Progenitor cell of endocrine pancreas (in vitro differentiated cells): ENCODE data around the gene SOS2. TPM values are rescaled to one million over a fixed set of nuclear protein-coding genes. Genes with fewer than 3 reads are reported as not detected.

Experiments
- DNase-seq: peaks from one replicate; pipeline ENCODE4 v3.0.0; 2021; ENCODE audit warnings: low spot score; ENCODE audit not compliant: unreplicated experiment
- H3K27ac Mint-ChIP-seq: 2 replicates; pipeline ENCODE4 v1.8.0; 2021; ENCODE audit warnings: mild to moderate bottlenecking, moderate library complexity, mixed read lengths
- H3K27me3 Mint-ChIP-seq: 2 replicates; pipeline ENCODE4 v1.8.0; 2021; ENCODE audit warnings: mixed read lengths
- H3K36me3 Mint-ChIP-seq: 2 replicates; pipeline ENCODE4 v1.8.0; 2022; ENCODE audit warnings: mixed read lengths; ENCODE audit not compliant: insufficient read depth
- H3K4me1 Mint-ChIP-seq: 2 replicates; pipeline ENCODE4 v1.8.0; 2021; ENCODE audit warnings: low read depth, mixed read lengths
- H3K4me3 Mint-ChIP-seq: 2 replicates; pipeline ENCODE4 v1.8.0; 2021; ENCODE audit warnings: low read depth, mild to moderate bottlenecking, moderate library complexity, mixed read lengths
- H3K9me3 Mint-ChIP-seq: 2 replicates; pipeline ENCODE4 v1.8.0; 2021; ENCODE audit warnings: low read depth, mixed read lengths
- CTCF ChIP-seq: fragments of 200-600 bp; sonication (generic); IDR thresholded peaks from one replicate; pipeline ENCODE4 v1.5.0; 2021; ENCODE audit warnings: antibody characterized with exemption, mild to moderate bottlenecking; ENCODE audit not compliant: unreplicated experiment
- total RNA-seq: library from RNA; stranded (reverse); gene quantifications from 2 replicates; pipeline ENCODE4 v1.2.1, GENCODE V29; 2021

The SOS2 gene
- total RNA-seq, 1 donor from 2014 or later: 35.7 TPM

- DNase-seq: no peak
- H3K36me3 Mint-ChIP-seq: no peaks in the 10 kb centered on the region
- H3K27ac Mint-ChIP-seq: no peak overlapping the region
- no peaks in the 10 kb centered on the region for H3K9me3 Mint-ChIP-seq
- H3K27me3 Mint-ChIP-seq: no peaks in the 10 kb centered on the region
- no peak for TF ChIP-seq CTCF
- no peak overlapping the region for H3K4me3 Mint-ChIP-seq
- H3K4me1 Mint-ChIP-seq: no peaks in the 10 kb centered on the region
These were observed 143.3 kb downstream of the SOS2 start for GRCh38 chr14:50088117-50088515.

GRCh38 chr14:50087341-50088116 lies 143.8 kb downstream of the SOS2 start:
- DNase-seq: no peak
- Mint-ChIP-seq H3K4me3 (no peak overlapping the region), H3K27me3 (no peaks in the 10 kb centered on the region), H3K36me3 (no peaks in the 10 kb centered on the region), H3K27ac (no peak overlapping the region), H3K9me3 (no peaks in the 10 kb centered on the region), H3K4me1 (no peaks in the 10 kb centered on the region)
- no peak for TF ChIP-seq CTCF

DNA sequence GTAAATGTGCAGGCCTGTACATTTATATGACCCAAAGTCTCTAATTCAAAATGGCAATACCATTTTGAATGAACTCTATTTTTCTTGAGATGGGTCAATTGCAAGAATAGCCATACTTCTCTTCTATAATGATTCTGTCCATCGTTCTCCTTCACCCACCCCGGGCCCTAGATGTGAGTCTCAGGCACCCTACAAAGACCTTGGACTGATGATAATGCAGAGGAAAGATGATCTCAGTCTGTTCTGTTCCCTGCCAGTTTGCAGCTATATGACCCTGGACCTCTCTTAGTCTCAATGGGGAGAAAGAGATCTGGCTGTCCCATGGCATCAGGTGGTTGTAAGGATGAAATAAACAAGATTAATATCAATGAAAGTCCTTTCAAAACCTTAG lies 145.1 kb downstream of the SOS2 start:
- Mint-ChIP-seq H3K27me3 (no peaks in the 10 kb centered on the region), H3K4me3 (no peak overlapping the region), H3K9me3 (no peaks in the 10 kb centered on the region), H3K36me3 (no peaks in the 10 kb centered on the region), H3K27ac (no peak overlapping the region), H3K4me1 (peaks cover 4% of the 10 kb centered on the region)
- no peak for TF ChIP-seq CTCF
- no peak for DNase-seq

DNA sequence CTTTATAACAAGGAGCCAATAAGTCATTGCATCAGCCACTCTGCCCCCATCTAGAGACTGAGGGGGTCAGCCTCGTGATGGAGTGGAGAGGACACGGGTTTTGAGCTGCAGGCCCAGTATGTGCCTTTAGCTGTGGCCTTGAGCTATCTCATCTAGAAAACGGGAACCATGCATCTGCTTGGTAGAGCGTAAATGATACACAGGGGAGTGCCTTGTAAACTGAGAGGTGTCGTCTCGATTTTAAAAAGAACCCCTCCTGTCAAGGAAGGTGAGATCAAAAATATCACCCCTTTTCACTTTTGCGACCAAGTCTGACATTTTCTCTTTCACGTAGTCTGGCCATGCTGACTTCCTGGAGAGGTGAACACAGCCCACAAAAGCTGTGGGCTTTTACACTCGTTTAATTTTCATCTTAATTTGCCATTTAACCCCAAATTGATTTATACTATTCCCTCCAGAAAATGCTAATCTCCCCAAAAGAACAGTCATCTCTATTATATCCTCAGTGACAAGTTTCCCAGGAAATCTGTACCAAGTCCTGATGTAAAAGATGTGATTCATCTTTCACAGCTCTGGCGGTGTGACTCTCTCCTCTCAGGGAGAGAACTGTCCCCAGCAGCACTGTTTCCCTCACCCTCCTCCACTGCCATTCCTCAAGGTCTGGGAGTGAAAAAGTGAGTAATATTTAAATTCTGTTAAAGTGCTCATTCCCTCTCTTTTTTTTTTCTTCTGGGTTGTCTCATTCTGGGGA lies 145.6 kb downstream of the SOS2 start:
- H3K36me3 Mint-ChIP-seq: no peaks in the 10 kb centered on the region
- DNase-seq: no peak
- no peaks in the 10 kb centered on the region for H3K27me3 Mint-ChIP-seq

More for the DNA sequence above, 145.6 kb downstream of the SOS2 start:
- no peak overlapping the region for H3K4me3 Mint-ChIP-seq
- no peaks in the 10 kb centered on the region for H3K9me3 Mint-ChIP-seq
- H3K4me1 Mint-ChIP-seq: peaks cover 4% of the 10 kb centered on the region
- H3K27ac Mint-ChIP-seq: no peak overlapping the region
- TF ChIP-seq CTCF: no peak
